PFSK-1 (cell line): ENCODE data around the gene RBMY1A1. TPM values are rescaled to one million over a fixed set of nuclear protein-coding genes. Genes with fewer than 3 reads are reported as not detected.
"Not testable (repeated sequence)": the region's sequence is repeated elsewhere in the genome, so short reads cannot be mapped to it uniquely, and the experiment has no call there.

ENCODE experiments used
- FOXP2 ChIP-seq: optimal IDR thresholded peaks from 2 replicates; pipeline ENCODE3; 2011; ENCODE audit warnings: borderline replicate concordance, control low read depth, inconsistent platforms; ENCODE audit not compliant: insufficient read depth; ENCODE audit errors: extremely low read length, extremely low read depth
- POLR2AphosphoS5 ChIP-seq: IDR thresholded peaks from 2 replicates; pipeline ENCODE4 v1.6.1; 2012; ENCODE audit warnings: low read depth, mild to moderate bottlenecking, control low read depth, low read length, moderate library complexity
- SIN3A ChIP-seq: IDR thresholded peaks from 2 replicates; pipeline ENCODE4 v1.6.1; 2012; ENCODE audit warnings: mild to moderate bottlenecking, low read length, moderate library complexity, borderline replicate concordance; ENCODE audit not compliant: insufficient read depth
- TAF1 ChIP-seq: IDR thresholded peaks from 2 replicates; pipeline ENCODE4 v1.6.1; 2012; ENCODE audit warnings: low read length, control low read depth, borderline replicate concordance; ENCODE audit not compliant: insufficient read depth
- polyA plus RNA-seq: library from polyadenylated mRNA; unstranded; fragments of >200 nt; gene quantifications from one replicate; pipeline ENCODE4 v1.2.1, GENCODE V29; 2012; ENCODE audit warnings: low read depth, missing spikeins; ENCODE audit not compliant: insufficient read length
- TF ChIP-seq, protein P1 (sequence below), 2 experiments: IDR thresholded peaks; 2 replicates each; pipeline versions ENCODE4 v1.6.1 to v1.8.0; 2011 to 2012; ENCODE audit warnings: low read depth in 2 of 2, low read length in 2 of 2, control low read depth in 1 of 2, inconsistent platforms in 1 of 2, mild to moderate bottlenecking in 1 of 2, moderate library complexity in 1 of 2; ENCODE audit not compliant: insufficient read depth in 1 of 2

The RBMY1A1 gene
- not detected for polyA plus RNA-seq

- not testable (repeated sequence) for TF ChIP-seq SIN3A, TAF1, POLR2AphosphoS5
Observed at GRCh38 chrY:21534579-21534978, at the start of gene RBMY1A1. RBMY1A1 (plus strand) TSS chrY:21534879; CDS start chrY:21536892, 2,013 bp downstream.

- not testable (repeated sequence) for TF ChIP-seq TAF1, SIN3A, POLR2AphosphoS5
Observed at GRCh38 chrY:21511038-21511437, 23.6 kb upstream of the RBMY1A1 start, which contains the start of gene RBMY1B. RBMY1B (plus strand) TSS chrY:21511338; CDS start chrY:21513351, 2,013 bp downstream.

DNA sequence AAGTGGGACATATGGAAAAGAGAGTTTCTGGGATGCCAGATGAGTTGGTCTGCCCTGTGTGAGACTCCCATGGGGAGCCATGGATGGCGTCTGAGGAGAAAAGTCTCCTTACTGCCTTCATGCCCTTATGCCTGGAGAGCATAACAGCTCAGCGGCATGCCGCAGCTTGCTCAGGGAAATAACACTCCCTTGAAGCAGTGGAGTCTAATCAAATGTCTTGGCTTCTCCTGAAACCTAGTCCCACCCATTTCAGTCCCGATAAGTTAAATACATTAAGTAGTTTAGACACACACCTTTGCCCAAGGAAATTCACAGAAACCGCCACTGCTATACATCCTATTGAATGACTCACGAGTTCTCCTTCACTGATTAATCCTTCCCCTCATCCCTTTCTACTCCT, 50.8 kb downstream of the RBMY1A1 start:
- TF ChIP-seq, protein P1, sequence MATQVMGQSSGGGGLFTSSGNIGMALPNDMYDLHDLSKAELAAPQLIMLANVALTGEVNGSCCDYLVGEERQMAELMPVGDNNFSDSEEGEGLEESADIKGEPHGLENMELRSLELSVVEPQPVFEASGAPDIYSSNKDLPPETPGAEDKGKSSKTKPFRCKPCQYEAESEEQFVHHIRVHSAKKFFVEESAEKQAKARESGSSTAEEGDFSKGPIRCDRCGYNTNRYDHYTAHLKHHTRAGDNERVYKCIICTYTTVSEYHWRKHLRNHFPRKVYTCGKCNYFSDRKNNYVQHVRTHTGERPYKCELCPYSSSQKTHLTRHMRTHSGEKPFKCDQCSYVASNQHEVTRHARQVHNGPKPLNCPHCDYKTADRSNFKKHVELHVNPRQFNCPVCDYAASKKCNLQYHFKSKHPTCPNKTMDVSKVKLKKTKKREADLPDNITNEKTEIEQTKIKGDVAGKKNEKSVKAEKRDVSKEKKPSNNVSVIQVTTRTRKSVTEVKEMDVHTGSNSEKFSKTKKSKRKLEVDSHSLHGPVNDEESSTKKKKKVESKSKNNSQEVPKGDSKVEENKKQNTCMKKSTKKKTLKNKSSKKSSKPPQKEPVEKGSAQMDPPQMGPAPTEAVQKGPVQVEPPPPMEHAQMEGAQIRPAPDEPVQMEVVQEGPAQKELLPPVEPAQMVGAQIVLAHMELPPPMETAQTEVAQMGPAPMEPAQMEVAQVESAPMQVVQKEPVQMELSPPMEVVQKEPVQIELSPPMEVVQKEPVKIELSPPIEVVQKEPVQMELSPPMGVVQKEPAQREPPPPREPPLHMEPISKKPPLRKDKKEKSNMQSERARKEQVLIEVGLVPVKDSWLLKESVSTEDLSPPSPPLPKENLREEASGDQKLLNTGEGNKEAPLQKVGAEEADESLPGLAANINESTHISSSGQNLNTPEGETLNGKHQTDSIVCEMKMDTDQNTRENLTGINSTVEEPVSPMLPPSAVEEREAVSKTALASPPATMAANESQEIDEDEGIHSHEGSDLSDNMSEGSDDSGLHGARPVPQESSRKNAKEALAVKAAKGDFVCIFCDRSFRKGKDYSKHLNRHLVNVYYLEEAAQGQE (IDR thresholded peaks at IDR 0.05; ENCODE audit: insufficient read depth in 1 of 2, low read depth in 2 of 2, low read length in 2 of 2), result no peak
- no peak for TF ChIP-seq POLR2AphosphoS5
- no peak for TF ChIP-seq TAF1
- TF ChIP-seq FOXP2, result no peak
- no peak for TF ChIP-seq SIN3A

DNA sequence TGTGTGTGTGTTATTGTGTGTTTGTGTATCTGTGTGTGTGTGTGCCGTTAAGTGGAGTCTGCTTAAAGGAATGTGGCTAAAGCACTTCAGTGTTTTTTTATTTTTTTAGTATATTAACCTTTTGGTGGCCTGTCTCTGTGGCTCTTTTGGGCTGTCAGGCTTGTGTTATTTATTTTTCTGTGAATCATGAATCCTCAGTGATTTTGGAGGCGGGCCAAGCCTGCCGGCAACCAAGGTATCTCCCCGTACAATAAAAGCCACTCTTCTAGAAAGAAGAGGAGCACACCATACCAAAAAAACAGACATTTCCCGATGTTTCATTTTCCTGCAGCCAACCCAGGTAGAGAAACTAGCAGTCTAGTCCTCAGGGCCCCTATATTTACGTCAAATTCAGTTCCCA, 57.4 kb downstream of the RBMY1A1 start:
- no peak for TF ChIP-seq SIN3A
